ENCODE data around the gene CYP19A1. TPM values are rescaled to one million over a fixed set of nuclear protein-coding genes. Genes with fewer than 3 reads are reported as not detected.

The CYP19A1 gene
- total and polyA plus RNA-seq, 2 of the 8 experiments (the other 6 are each of a cell fraction or from before 2014, with no cell fraction given) = not detected

DNA sequence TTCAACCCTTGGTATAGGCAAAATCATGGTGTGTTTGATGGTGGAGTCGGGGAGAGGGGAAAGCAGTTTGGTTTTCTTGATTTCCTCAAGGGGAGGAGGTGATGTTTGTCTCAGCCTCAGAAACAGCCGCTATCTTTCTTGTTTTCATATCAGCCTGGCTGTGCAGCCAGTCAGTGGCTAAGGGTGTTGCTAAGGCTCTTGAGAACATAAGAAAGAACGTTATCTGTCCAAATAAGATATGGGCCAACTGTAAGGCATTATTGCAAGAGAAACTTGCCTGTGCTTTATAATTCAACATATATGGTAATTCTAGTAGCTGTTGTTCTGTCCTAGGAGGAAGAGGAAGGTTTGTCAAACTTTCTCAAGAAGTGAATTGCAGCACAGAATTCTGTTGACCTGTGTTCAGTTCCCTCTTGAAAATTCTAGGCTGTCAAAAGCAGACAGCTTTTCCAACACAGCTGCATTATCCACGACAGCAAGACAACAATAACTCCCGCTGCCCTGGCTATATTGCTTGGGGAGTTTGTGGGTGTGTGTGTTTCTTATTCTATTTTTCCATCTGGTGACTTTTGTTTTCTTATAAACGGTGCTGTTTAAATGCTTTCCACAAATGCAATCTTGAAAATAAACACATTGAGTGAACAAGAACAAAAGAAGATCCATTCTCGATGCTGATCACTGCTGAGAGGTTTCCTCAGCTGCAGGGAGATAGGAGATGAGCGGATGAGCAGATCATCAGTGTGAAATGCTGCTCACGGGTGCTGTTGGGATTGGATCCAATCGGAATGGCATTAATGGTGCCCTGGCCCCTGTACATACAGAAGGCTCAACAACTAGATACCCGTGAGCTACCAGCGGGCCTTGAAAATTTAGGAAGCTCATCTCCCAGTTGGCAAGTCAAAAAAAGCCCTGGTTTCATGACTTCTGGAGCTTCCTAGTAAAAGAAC lies 152.9 kb downstream of the CYP19A1 start:
- no peak overlapping the region for H4K8ac ChIP-seq (ENCODE audit: extremely low read depth, insufficient read depth, low read length)
- H2BK5ac ChIP-seq (ENCODE audit: low read depth, low read length) = no peak overlapping the region
- H2BK12ac ChIP-seq (ENCODE audit: low read depth, low read length) = no peak overlapping the region
- no peaks in the 10 kb centered on the region for H3K4me1 ChIP-seq (replicated peaks in 1 of 4; ENCODE audit: control insufficient read depth in 3 of 4, insufficient read depth in 4 of 4, low read length in 3 of 4)
- H3K18ac ChIP-seq (ENCODE audit: extremely low read depth, low read length) = no peak overlapping the region
- 89% methylated on average over 12 of the region's 12 CpGs; no CpG with 5 or more reads in 1 of the 2 experiments for WGBS, 2 experiments (ENCODE audit: extremely low coverage in 1 of 2, insufficient coverage in 1 of 2, insufficient read length in 1 of 2, insufficient replicate concordance in 2 of 2, low coverage in 1 of 2, low lambda C conversion rate in 2 of 2, missing lambda C conversion rate in 1 of 2)
- DNase-seq (ENCODE audit: low read depth in 1 of 2, low spot score in 2 of 2) (no peak), FAIRE-seq (no peak)
- H3K9me3 ChIP-seq (ENCODE audit: insufficient read depth in 2 of 2, low read depth in 1 of 2, low read length in 1 of 2) = no peaks in the 10 kb centered on the region
- ChIA-PET POLR2A (ENCODE audit: partially characterized antibody) (no interaction called here), CTCF (ENCODE audit: partially characterized antibody) (interaction anchor here (0.8 to 1.9 kb wide), 7 partner anchors 12 to 217 kb away, joined by 3 to 13 read pairs (median 4); no protein-coding TSS in a partner anchor)
- H2BK120ac ChIP-seq (replicated peaks; ENCODE audit: low read depth, low read length) = no peak overlapping the region
- no peaks in the 10 kb centered on the region for H3K79me2 ChIP-seq (ENCODE audit: control insufficient read depth in 1 of 2, insufficient read depth in 2 of 2, low read length in 2 of 2)
- no peaks in the 10 kb centered on the region for H4K20me1 ChIP-seq (replicated peaks in 1 of 2; ENCODE audit: control insufficient read depth in 1 of 2, insufficient read depth in 2 of 2, low read length in 2 of 2)
- H3K23me2 ChIP-seq (ENCODE audit: low read depth, low read length) = no peaks in the 10 kb centered on the region
- H3K56ac ChIP-seq (replicated peaks; ENCODE audit: insufficient read length, low read depth, low read length) = no peak overlapping the region
- H2BK15ac ChIP-seq (ENCODE audit: low read length) = no peak overlapping the region
- no peak overlapping the region for H2BK20ac ChIP-seq (ENCODE audit: low read length)
- H3K23ac ChIP-seq (ENCODE audit: insufficient read length) = no peak overlapping the region
- H3K79me1 ChIP-seq (ENCODE audit: low read depth, low read length) = no peaks in the 10 kb centered on the region
- H2AFZ ChIP-seq (ENCODE audit: low read length) = no peak overlapping the region
- H3K36me3 ChIP-seq (ENCODE audit: control insufficient read depth in 2 of 4, insufficient read depth in 4 of 4, low read length in 3 of 4) = no peaks in the 10 kb centered on the region
- H4K91ac ChIP-seq (replicated peaks; ENCODE audit: insufficient read length, low read length) = no peak overlapping the region
- H3K27me3 ChIP-seq (replicated peaks in 1 of 4; ENCODE audit: control insufficient read depth in 3 of 4, extremely low read depth in 1 of 4, insufficient read depth in 3 of 4, low read length in 3 of 4) = no peaks in the 10 kb centered on the region
- H4K5ac ChIP-seq (ENCODE audit: insufficient read length, low read depth, low read length) = no peak overlapping the region
- H3K4me3 ChIP-seq (ENCODE audit: extremely low read depth in 1 of 4, insufficient read depth in 2 of 4, low read depth in 3 of 4, low read length in 4 of 4) = no peak overlapping the region
- no peak overlapping the region for H3K27ac ChIP-seq (ENCODE audit: low read depth, low read length)
- no peak overlapping the region for H3K4me2 ChIP-seq (ENCODE audit: insufficient read depth in 1 of 2, low read depth in 2 of 2, low read length in 2 of 2)
- H2AK5ac ChIP-seq (ENCODE audit: low read depth, low read length) = no peak overlapping the region
- no peak overlapping the region for H3K9ac ChIP-seq (replicated peaks in 1 of 4; ENCODE audit: extremely low read depth in 1 of 4, low read depth in 3 of 4, low read length in 3 of 4)
- H3K14ac ChIP-seq (ENCODE audit: insufficient read length) = no peak overlapping the region
- H3K4ac ChIP-seq (replicated peaks; ENCODE audit: insufficient read length, low read depth, low read length) = no peak overlapping the region
- TF ChIP-seq JUND (IDR thresholded peaks at IDR 0.05; ENCODE audit: low read length) (no peak), EP300 (IDR thresholded peaks at IDR 0.05; ENCODE audit: borderline replicate concordance in 1 of 2, low read depth in 2 of 2, low read length in 2 of 2) (no peak), BCL11A (IDR thresholded peaks at IDR 0.05; ENCODE audit: low read depth in 2 of 2, low read length in 2 of 2) (no peak), TBP (IDR thresholded peaks at IDR 0.05; ENCODE audit: low read depth, low read length) (no peak), GTF2F1 (IDR thresholded peaks at IDR 0.05; ENCODE audit: borderline replicate concordance, low read depth, low read length) (no peak), CTBP2 (IDR thresholded peaks at IDR 0.05; ENCODE audit: borderline replicate concordance, insufficient read depth, insufficient read length, low read length) (no peak), HDAC2 (IDR thresholded peaks at IDR 0.05; ENCODE audit: borderline replicate concordance in 1 of 2, low read depth in 2 of 2, low read length in 2 of 2) (no peak), HDAC6 (IDR thresholded peaks at IDR 0.05; ENCODE audit: low read depth, low read length) (no peak), SP2 (IDR thresholded peaks at IDR 0.05; ENCODE audit: low read length) (no peak)
